Activated CD4-positive, alpha-beta T cell treated with anti-CD3 and anti-CD28 coated beads for 36 hours (primary cell): Measurements from ENCODE around the gene DLGAP1. TPM values are rescaled to one million over a fixed set of nuclear protein-coding genes. Genes with fewer than 3 reads are reported as not detected.

ENCODE experiments used
- ATAC-seq: fragments of 200-7000 bp; cut with Tn5 transposase; one replicate; pipeline ENCODE4 v1.10.0; 2021; ENCODE audit warnings: mild to moderate bottlenecking, moderate library complexity
- CTCF ChIA-PET: fragments of 350-600 bp; sonication (Branson Sonifier 250); formaldehyde crosslinking; loops from one replicate; lab custom pipeline; 2021; ENCODE audit warnings: antibody characterized with exemption; lab: Charles Lee
- POLR2A ChIA-PET: fragments of 350-600 bp; sonication (Branson Sonifier 250); formaldehyde crosslinking; loops from one replicate; lab custom pipeline; 2021; ENCODE audit warnings: antibody characterized with exemption, inconsistent platforms; lab: Charles Lee
- DNase-seq: peaks from one replicate; pipeline ENCODE4 v3.0.0-alpha.2; 2020
- H3K27ac Mint-ChIP-seq: one replicate; pipeline ENCODE4 v1.8.0; 2021; ENCODE audit warnings: mixed read lengths
- H3K27me3 Mint-ChIP-seq: one replicate; pipeline ENCODE4 v1.8.0; 2021; ENCODE audit warnings: mixed read lengths
- H3K36me3 Mint-ChIP-seq: one replicate; pipeline ENCODE4 v1.8.0; 2021; ENCODE audit warnings: low read depth, mixed read lengths
- H3K4me1 Mint-ChIP-seq: one replicate; pipeline ENCODE4 v1.8.0; 2021; ENCODE audit warnings: mixed read lengths
- H3K4me3 Mint-ChIP-seq: one replicate; pipeline ENCODE4 v1.8.0; 2021; ENCODE audit warnings: mild to moderate bottlenecking, moderate library complexity, mixed read lengths
- H3K9me3 Mint-ChIP-seq: one replicate; pipeline ENCODE4 v1.8.0; 2021; ENCODE audit warnings: low read depth, mixed read lengths
- intact Hi-C, 2 experiments: fragments of 100-400 bp; cut with DNase I in 1 of 2; cut with micrococcal nuclease in 1 of 2; formaldehyde crosslinking; loops; one replicate each; pipeline versions ENCODE4 v1.14.2 to v1.15.1; 2022 to 2024; cut with DNase I, micrococcal nuclease
- total RNA-seq, 2 experiments: library from RNA; stranded (reverse); gene quantifications; one replicate each; pipeline ENCODE4 v1.2.3, GENCODE V29; 2021

DLGAP1 gene
- total RNA-seq, 2 experiments from 2014 or later, result 0.14 TPM; not detected in 1

GRCh38 chr18:4433717-4434116, 21.4 kb downstream of the DLGAP1 start:
- H3K36me3 Mint-ChIP-seq, result no peaks in the 10 kb centered on the region
- peaks cover under 1% of the 10 kb centered on the region for H3K9me3 Mint-ChIP-seq
- intact Hi-C loops, result no loop called here
- H3K4me3 Mint-ChIP-seq, result no peak overlapping the region
- ATAC-seq, result no peak
- CTCF ChIA-PET, result no interaction called here
- POLR2A ChIA-PET, result no interaction called here
- no peaks in the 10 kb centered on the region for H3K27me3 Mint-ChIP-seq
- H3K4me1 Mint-ChIP-seq, result no peaks in the 10 kb centered on the region
- no peak for DNase-seq
- no peak overlapping the region for H3K27ac Mint-ChIP-seq

- CTCF ChIA-PET, result no interaction called here
- POLR2A ChIA-PET, result no interaction called here
- ATAC-seq, result no peak
- no peaks in the 10 kb centered on the region for H3K27me3 Mint-ChIP-seq
- H3K4me1 Mint-ChIP-seq, result no peaks in the 10 kb centered on the region
- H3K4me3 Mint-ChIP-seq, result no peak overlapping the region
- H3K9me3 Mint-ChIP-seq, result peaks cover 12% of the 10 kb centered on the region
- H3K27ac Mint-ChIP-seq, result no peak overlapping the region
- no peak for DNase-seq
- intact Hi-C loops, result no loop called here
- H3K36me3 Mint-ChIP-seq, result no peaks in the 10 kb centered on the region
These were observed 24.3 kb downstream of the DLGAP1 start for GRCh38 chr18:4430836-4431235.

GRCh38 chr18:4417714-4418113, 37.4 kb downstream of the DLGAP1 start:
- H3K27me3 Mint-ChIP-seq, result no peaks in the 10 kb centered on the region
- no peaks in the 10 kb centered on the region for H3K4me1 Mint-ChIP-seq
- no peak overlapping the region for H3K4me3 Mint-ChIP-seq
- peaks cover 9% of the 10 kb centered on the region for H3K9me3 Mint-ChIP-seq
- CTCF ChIA-PET, result no interaction called here
- H3K36me3 Mint-ChIP-seq, result no peaks in the 10 kb centered on the region
- H3K27ac Mint-ChIP-seq, result no peak overlapping the region
- ATAC-seq (no peak), DNase-seq (no peak)
- POLR2A ChIA-PET, result no interaction called here
- intact Hi-C loops, result no loop called here

- no peaks in the 10 kb centered on the region for H3K4me1 Mint-ChIP-seq
These were observed 38.1 kb downstream of the DLGAP1 start for GRCh38 chr18:4416976-4417375.

GRCh38 chr18:4412286-4412685, 42.8 kb downstream of the DLGAP1 start:
- intact Hi-C loops, result no loop called here
- H3K4me1 Mint-ChIP-seq, result no peaks in the 10 kb centered on the region
- CTCF ChIA-PET, result no interaction called here

More at GRCh38 chr18:4416976-4417375, 38.1 kb downstream of the DLGAP1 start:
- DNase-seq (no peak), ATAC-seq (no peak)
- Mint-ChIP-seq H3K36me3 (no peaks in the 10 kb centered on the region), H3K27me3 (no peaks in the 10 kb centered on the region), H3K27ac (no peak overlapping the region), H3K9me3 (peaks cover 9% of the 10 kb centered on the region), H3K4me3 (no peak overlapping the region)
- ChIA-PET POLR2A (no interaction called here), CTCF (no interaction called here)
- intact Hi-C loops, result no loop called here

DNA sequence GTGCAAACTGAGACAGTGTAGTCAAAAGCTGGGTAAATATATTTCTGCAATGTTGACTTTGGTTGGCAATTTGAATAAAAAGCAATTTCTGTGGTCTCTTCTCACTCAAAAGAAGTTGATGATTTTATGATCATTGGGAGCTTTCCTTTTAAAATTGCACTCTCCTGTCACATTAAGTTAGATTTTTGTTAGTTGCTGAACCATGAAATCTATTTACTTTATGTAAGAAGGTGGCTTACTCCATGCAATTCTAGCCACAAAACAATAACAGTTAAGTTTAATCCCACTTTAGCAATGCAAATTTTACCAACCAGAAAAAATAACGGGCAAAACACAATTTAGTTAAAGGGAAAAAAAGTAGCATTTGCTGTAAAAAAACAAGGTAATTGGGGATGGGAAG, 48.3 kb downstream of the DLGAP1 start:
- ATAC-seq, result no peak
- no peak overlapping the region for H3K27ac Mint-ChIP-seq
- no peaks in the 10 kb centered on the region for H3K4me1 Mint-ChIP-seq
- intact Hi-C loops, result no loop called here
- H3K9me3 Mint-ChIP-seq, result no peaks in the 10 kb centered on the region
- no peaks in the 10 kb centered on the region for H3K36me3 Mint-ChIP-seq
- ChIA-PET POLR2A (no interaction called here), CTCF (no interaction called here)
- no peak for DNase-seq
- no peak overlapping the region for H3K4me3 Mint-ChIP-seq
- no peaks in the 10 kb centered on the region for H3K27me3 Mint-ChIP-seq

More at GRCh38 chr18:4412286-4412685, 42.8 kb downstream of the DLGAP1 start:
- ATAC-seq (no peak), DNase-seq (no peak)
- Mint-ChIP-seq H3K9me3 (peaks cover 1% of the 10 kb centered on the region), H3K27me3 (no peaks in the 10 kb centered on the region), H3K4me3 (no peak overlapping the region), H3K27ac (no peak overlapping the region), H3K36me3 (no peaks in the 10 kb centered on the region)
- POLR2A ChIA-PET, result no interaction called here

GRCh38 chr18:4405965-4406364, 49.1 kb downstream of the DLGAP1 start:
- no peak for ATAC-seq
- no peaks in the 10 kb centered on the region for H3K9me3 Mint-ChIP-seq
- H3K4me3 Mint-ChIP-seq, result no peak overlapping the region
- H3K4me1 Mint-ChIP-seq, result no peaks in the 10 kb centered on the region
- H3K27me3 Mint-ChIP-seq, result no peaks in the 10 kb centered on the region
- H3K27ac Mint-ChIP-seq, result no peak overlapping the region
- intact Hi-C loops, result no loop called here
- no peaks in the 10 kb centered on the region for H3K36me3 Mint-ChIP-seq
- ChIA-PET CTCF (no interaction called here), POLR2A (no interaction called here)
- DNase-seq, result no peak

DNA sequence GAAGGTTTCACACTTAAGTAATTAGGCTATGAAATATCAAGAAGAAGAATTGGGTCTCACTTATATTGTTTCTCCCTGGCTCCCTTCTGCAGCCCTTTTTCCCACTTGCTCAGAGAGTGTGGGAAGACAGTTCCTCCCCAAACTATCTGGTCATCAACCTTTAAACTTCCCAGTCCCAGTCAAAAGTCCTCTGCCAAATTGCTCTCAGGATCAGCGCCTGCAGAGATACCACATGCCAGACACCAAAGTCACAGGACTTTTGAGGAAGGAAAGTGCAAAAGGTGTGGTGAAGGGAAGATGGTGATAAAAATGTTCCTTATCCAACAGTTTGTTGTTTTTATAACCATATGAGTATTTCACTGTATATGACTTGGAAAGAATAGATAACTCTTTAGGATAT, 51.3 kb downstream of the DLGAP1 start:
- ChIA-PET CTCF (no interaction called here), POLR2A (no interaction called here)
- no peak for ATAC-seq
- Mint-ChIP-seq H3K27ac (no peak overlapping the region), H3K9me3 (no peaks in the 10 kb centered on the region), H3K4me3 (no peak overlapping the region), H3K4me1 (no peaks in the 10 kb centered on the region), H3K36me3 (no peaks in the 10 kb centered on the region), H3K27me3 (no peaks in the 10 kb centered on the region)
- no peak for DNase-seq
- intact Hi-C loops, result loop anchor here in 1 of 2 experiments (5.0 kb wide), 1 partner anchor 52 kb away; no protein-coding TSS in a partner anchor

DNA sequence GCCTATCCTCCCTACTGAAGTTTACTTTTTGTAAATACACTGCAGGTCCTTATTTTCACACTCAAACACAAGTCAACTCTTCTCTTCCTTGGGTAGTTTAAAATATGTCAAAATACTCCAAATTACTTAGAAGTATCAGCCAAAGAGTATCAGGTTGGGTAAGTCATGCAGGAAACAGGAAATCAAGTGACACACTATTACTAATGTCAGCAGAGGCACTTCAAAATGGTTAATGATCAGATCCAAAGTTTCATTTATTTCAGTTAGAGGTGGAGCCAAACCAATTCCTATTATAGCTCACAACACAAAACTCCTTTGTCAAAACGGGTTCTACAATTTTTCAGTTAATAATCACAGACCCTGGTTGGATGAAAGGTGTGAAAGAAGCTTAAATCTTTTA, 54.2 kb downstream of the DLGAP1 start:
- intact Hi-C loops, result loop anchor here in 1 of 2 experiments (5.0 kb wide), 1 partner anchor 49 kb away; no protein-coding TSS in a partner anchor
- H3K27me3 Mint-ChIP-seq, result no peaks in the 10 kb centered on the region
- ChIA-PET POLR2A (no interaction called here), CTCF (no interaction called here)
- no peaks in the 10 kb centered on the region for H3K9me3 Mint-ChIP-seq
- H3K36me3 Mint-ChIP-seq, result no peaks in the 10 kb centered on the region
- ATAC-seq (no peak), DNase-seq (no peak)
- no peaks in the 10 kb centered on the region for H3K4me1 Mint-ChIP-seq
- H3K27ac Mint-ChIP-seq, result no peak overlapping the region
- H3K4me3 Mint-ChIP-seq, result no peak overlapping the region

GRCh38 chr18:4399929-4400328, 55.2 kb downstream of the DLGAP1 start:
- H3K27me3 Mint-ChIP-seq, result no peaks in the 10 kb centered on the region
- no peak overlapping the region for H3K4me3 Mint-ChIP-seq
- ChIA-PET CTCF (no interaction called here), POLR2A (no interaction called here)
- no peaks in the 10 kb centered on the region for H3K36me3 Mint-ChIP-seq
- no peak for DNase-seq
- no peaks in the 10 kb centered on the region for H3K4me1 Mint-ChIP-seq
- no peaks in the 10 kb centered on the region for H3K9me3 Mint-ChIP-seq
- no peak for ATAC-seq
- intact Hi-C loops, result loop anchor here in 1 of 2 experiments (5.0 kb wide), 1 partner anchor 48 kb away; no protein-coding TSS in a partner anchor
- no peak overlapping the region for H3K27ac Mint-ChIP-seq

- intact Hi-C loops, result no loop called here
- POLR2A ChIA-PET, result no interaction called here
These were observed 60.4 kb downstream of the DLGAP1 start for GRCh38 chr18:4394700-4395099.

GRCh38 chr18:4391859-4392258, 63.2 kb downstream of the DLGAP1 start:
- no peaks in the 10 kb centered on the region for H3K27me3 Mint-ChIP-seq
- ChIA-PET POLR2A (no interaction called here), CTCF (interaction anchor here (0.5 kb wide), 1 partner anchor 1147 kb away, joined by 3 read pairs; no protein-coding TSS in a partner anchor)
- DNase-seq (no peak), ATAC-seq (no peak)
- H3K27ac Mint-ChIP-seq, result no peak overlapping the region
- H3K4me3 Mint-ChIP-seq, result no peak overlapping the region
- H3K9me3 Mint-ChIP-seq, result peaks cover 4% of the 10 kb centered on the region
- H3K4me1 Mint-ChIP-seq, result no peaks in the 10 kb centered on the region
- intact Hi-C loops, result no loop called here
- no peaks in the 10 kb centered on the region for H3K36me3 Mint-ChIP-seq

More at GRCh38 chr18:4394700-4395099, 60.4 kb downstream of the DLGAP1 start:
- Mint-ChIP-seq H3K4me1 (no peaks in the 10 kb centered on the region), H3K36me3 (no peaks in the 10 kb centered on the region), H3K27me3 (no peaks in the 10 kb centered on the region), H3K4me3 (no peak overlapping the region), H3K27ac (no peak overlapping the region), H3K9me3 (peaks cover 3% of the 10 kb centered on the region)
- ATAC-seq, result no peak
- CTCF ChIA-PET, result no interaction called here
- DNase-seq, result no peak
